Thyroid gland (tissue), 4 donors: ENCODE results near the gene NR5A2.

Experiments
- CTCF ChIP-seq, 6 experiments: fragments of 200-600 bp in 3 of 6; fragments of 450-650 bp in 3 of 6; sonication (generic) in 3 of 6; IDR thresholded peaks; one replicate each; pipeline ENCODE4 v1.5.1; 2016 to 2019; ENCODE audit warnings: antibody characterized with exemption in 6 of 6, mild to moderate bottlenecking in 2 of 6, inconsistent platforms in 1 of 6, moderate library complexity in 1 of 6
- POLR2A ChIP-seq, 2 donors: fragments of 450-650 bp; IDR thresholded peaks; one replicate each; pipeline ENCODE4 v1.6.1; 2017; ENCODE audit warnings: antibody characterized with exemption in 2 of 2, mild to moderate bottlenecking in 2 of 2, moderate library complexity in 1 of 2

- TF ChIP-seq CTCF (IDR thresholded peaks at IDR 0.05) (no peak), POLR2A (IDR thresholded peaks at IDR 0.05) (no peak)
These were observed 103.0 kb downstream of the NR5A2 start for GRCh38 chr1:200130552-200130951.
